CD8-positive, alpha-beta memory T cell (primary cell): Measurements from ENCODE around the gene GFOD1. TPM values are rescaled to one million over a fixed set of nuclear protein-coding genes. Genes with fewer than 3 reads are reported as not detected.

Experiments used
- CTCF ChIA-PET: fragments of 350-600 bp; sonication (Branson Sonifier 250); formaldehyde crosslinking; loops from one replicate; lab custom pipeline; 2021; ENCODE audit warnings: antibody characterized with exemption; lab: Charles Lee
- POLR2A ChIA-PET: fragments of 350-600 bp; sonication (Branson Sonifier 250); formaldehyde crosslinking; loops from one replicate; lab custom pipeline; 2021; ENCODE audit warnings: antibody characterized with exemption; lab: Charles Lee
- DNase-seq, 5 donors: peaks; one replicate each; pipeline versions ENCODE4 v3.0.0 to v3.0.0-alpha.2; 2020 to 2022; ENCODE audit warnings: mixed read lengths in 1 of 5
- H3K27ac ChIP-seq: one replicate; pipeline ENCODE4 v1.7.0; 2013; ENCODE audit warnings: low read depth, mild to moderate bottlenecking, low read length, moderate library complexity
- H3K27me3 ChIP-seq: 2 replicates; pipeline ENCODE4 v1.7.0; 2013; ENCODE audit warnings: low read length, mild to moderate bottlenecking; ENCODE audit not compliant: insufficient read depth, poor library complexity, severe bottlenecking
- H3K36me3 ChIP-seq: 2 replicates; pipeline ENCODE4 v1.7.0; 2013; ENCODE audit warnings: mild to moderate bottlenecking, low read length, moderate library complexity; ENCODE audit not compliant: insufficient read depth
- H3K4me1 ChIP-seq: 2 replicates; pipeline ENCODE4 v1.7.0; 2013; ENCODE audit warnings: mild to moderate bottlenecking, low read length, moderate library complexity; ENCODE audit not compliant: insufficient read depth
- H3K4me3 ChIP-seq: 2 replicates; pipeline ENCODE4 v1.7.0; 2013; ENCODE audit warnings: mild to moderate bottlenecking, low read length
- H3K9me3 ChIP-seq: 2 replicates; pipeline ENCODE4 v1.7.0; 2013; ENCODE audit warnings: mild to moderate bottlenecking, low read length
- H3K27ac Mint-ChIP-seq, 8 donors: one replicate each; pipeline ENCODE4 v1.8.0; 2020 to 2021; ENCODE audit warnings: mixed read lengths in 8 of 8, mild to moderate bottlenecking in 6 of 8, inconsistent platforms in 3 of 8, moderate library complexity in 3 of 8
- H3K27me3 Mint-ChIP-seq, 2 donors: one replicate each; pipeline ENCODE4 v1.8.0; 2020 to 2021; ENCODE audit warnings: mixed read lengths in 2 of 2, mild to moderate bottlenecking in 1 of 2, moderate library complexity in 1 of 2
- H3K36me3 Mint-ChIP-seq, 3 donors: one replicate each; pipeline ENCODE4 v1.8.0; 2020 to 2021; ENCODE audit warnings: mixed read lengths in 3 of 3, inconsistent platforms in 1 of 3, mild to moderate bottlenecking in 1 of 3
- H3K4me1 Mint-ChIP-seq, 3 donors: one replicate each; pipeline ENCODE4 v1.8.0; 2020 to 2021; ENCODE audit warnings: mixed read lengths in 3 of 3, inconsistent platforms in 1 of 3, mild to moderate bottlenecking in 1 of 3
- H3K4me3 Mint-ChIP-seq, 7 donors: one replicate each; pipeline ENCODE4 v1.8.0; 2020 to 2021; ENCODE audit warnings: mixed read lengths in 7 of 7, mild to moderate bottlenecking in 6 of 7, moderate library complexity in 4 of 7, inconsistent platforms in 2 of 7
- H3K9me3 Mint-ChIP-seq, 5 donors: one replicate each; pipeline ENCODE4 v1.8.0; 2020 to 2022; ENCODE audit warnings: mixed read lengths in 5 of 5, mild to moderate bottlenecking in 3 of 5, moderate library complexity in 2 of 5, inconsistent platforms in 1 of 5
- polyA plus RNA-seq: library from polyadenylated mRNA; unstranded; fragments of 300-500 nt; fragmentation: Illumina TruSeq; gene quantifications from one replicate; pipeline ENCODE4 v1.2.3, GENCODE V29; 2021
- total RNA-seq, 2 experiments: library from RNA; stranded (reverse); gene quantifications; one replicate each; pipeline ENCODE4 v1.2.3, GENCODE V29; 2021

The GFOD1 gene
- total and polyA plus RNA-seq, 3 experiments from 2014 or later, result 3.6 to 8.7 (median 8.2) TPM

GRCh38 chr6:13378669-13379590 lies 108.5 kb downstream of the GFOD1 start:
- H3K9me3 Mint-ChIP-seq, result no peaks in the 10 kb centered on the region
- H3K4me1 Mint-ChIP-seq, result peaks cover 26 to 56% (median 46%) of the 10 kb centered on the region in 3 donors
- no peak overlapping the region for H3K4me3 Mint-ChIP-seq
- peak overlapping the region in 3 of 8 donors; percentile 6 to 79 (median 44) for H3K27ac Mint-ChIP-seq
- H3K27me3 ChIP-seq, result no peaks in the 10 kb centered on the region
- H3K36me3 Mint-ChIP-seq, result peaks cover 0 to 2% (median 0%) of the 10 kb centered on the region in 3 donors
- DNase-seq, result no peak
- H3K27me3 Mint-ChIP-seq, result no peaks in the 10 kb centered on the region
- ChIA-PET POLR2A (no interaction called here), CTCF (interaction anchor here (1.5 to 1.6 kb wide), 2 partner anchors 49 to 236 kb away, joined by 3 to 4 read pairs; partner anchors contain the start of gene NOL7)
- no peak overlapping the region for H3K27ac ChIP-seq
- no peaks in the 10 kb centered on the region for H3K9me3 ChIP-seq
- H3K4me1 ChIP-seq, result peaks cover 17% of the 10 kb centered on the region
- H3K36me3 ChIP-seq, result no peaks in the 10 kb centered on the region
- H3K4me3 ChIP-seq, result no peak overlapping the region

- Histone ChIP-seq H3K27ac (no peak overlapping the region), H3K4me1 (peaks cover 10% of the 10 kb centered on the region), H3K36me3 (no peaks in the 10 kb centered on the region), H3K27me3 (no peaks in the 10 kb centered on the region), H3K4me3 (no peak overlapping the region), H3K9me3 (no peaks in the 10 kb centered on the region)
- Mint-ChIP-seq H3K27me3 (peaks cover 0 to 1% of the 10 kb centered on the region in 2 donors), H3K4me3 (no peak overlapping the region), H3K27ac (peak overlapping the region in 3 of 8 donors; percentile 9 to 61 (median 40)), H3K36me3 (peaks cover 0 to 2% (median 0%) of the 10 kb centered on the region in 3 donors), H3K4me1 (peaks cover 18 to 50% (median 41%) of the 10 kb centered on the region in 3 donors), H3K9me3 (no peaks in the 10 kb centered on the region)
- ChIA-PET POLR2A (no interaction called here), CTCF (no interaction called here)
- no peak for DNase-seq
These were observed 110.2 kb downstream of the GFOD1 start for GRCh38 chr6:13377054-13377758.

- Mint-ChIP-seq H3K9me3 (no peaks in the 10 kb centered on the region), H3K4me1 (peaks cover 18 to 43% (median 31%) of the 10 kb centered on the region in 3 donors), H3K27ac (peak overlapping the region; percentile 1 to 89 (median 82)), H3K27me3 (peaks cover 0 to 1% of the 10 kb centered on the region in 2 donors), H3K36me3 (peaks cover 0 to 2% (median 0%) of the 10 kb centered on the region in 3 donors), H3K4me3 (peak overlapping the region in 6 of 7 donors; percentile 21 to 79 (median 60))
- Histone ChIP-seq H3K4me1 (peaks cover 10% of the 10 kb centered on the region), H3K9me3 (no peaks in the 10 kb centered on the region), H3K4me3 (no peak overlapping the region), H3K36me3 (no peaks in the 10 kb centered on the region), H3K27ac (peak overlapping the region; percentile 19), H3K27me3 (no peaks in the 10 kb centered on the region)
- DNase-seq, result peak in 3 of 5 donors; percentile 2 to 67 (median 26)
- ChIA-PET POLR2A (interaction anchor here (0.6 to 1.0 kb wide), 2 partner anchors 8 to 79 kb away, joined by 3 read pairs; no protein-coding TSS in a partner anchor), CTCF (interaction anchor here (1.4 to 1.5 kb wide), 2 partner anchors 10 to 54 kb away, joined by 4 read pairs; no protein-coding TSS in a partner anchor)
These were observed 112.0 kb downstream of the GFOD1 start for GRCh38 chr6:13375360-13375878.

- Histone ChIP-seq H3K4me1 (peaks cover 10% of the 10 kb centered on the region), H3K4me3 (no peak overlapping the region), H3K27ac (no peak overlapping the region), H3K9me3 (no peaks in the 10 kb centered on the region), H3K36me3 (no peaks in the 10 kb centered on the region), H3K27me3 (no peaks in the 10 kb centered on the region)
- ChIA-PET CTCF (interaction anchor here (1.5 kb wide), 1 partner anchor 8 kb away, joined by 4 read pairs; no protein-coding TSS in a partner anchor), POLR2A (no interaction called here)
- Mint-ChIP-seq H3K36me3 (peaks cover 0 to 2% (median 0%) of the 10 kb centered on the region in 3 donors), H3K9me3 (no peaks in the 10 kb centered on the region), H3K4me1 (peaks cover 18 to 40% (median 28%) of the 10 kb centered on the region in 3 donors), H3K4me3 (no peak overlapping the region), H3K27ac (peak overlapping the region in 3 of 8 donors; percentile 30 to 60 (median 32)), H3K27me3 (peaks cover 0 to 1% of the 10 kb centered on the region in 2 donors)
- no peak for DNase-seq
These were observed 113.5 kb downstream of the GFOD1 start for GRCh38 chr6:13373919-13374318.

GRCh38 chr6:13373488-13373886 lies 113.9 kb downstream of the GFOD1 start:
- no peak overlapping the region for H3K4me3 ChIP-seq
- peaks cover 0 to 1% of the 10 kb centered on the region in 2 donors for H3K27me3 Mint-ChIP-seq
- no peak overlapping the region for H3K27ac ChIP-seq
- peaks cover 10% of the 10 kb centered on the region for H3K4me1 ChIP-seq
- H3K36me3 Mint-ChIP-seq, result peaks cover 0 to 2% (median 0%) of the 10 kb centered on the region in 3 donors
- no peaks in the 10 kb centered on the region for H3K36me3 ChIP-seq
- H3K4me1 Mint-ChIP-seq, result peaks cover 18 to 37% (median 28%) of the 10 kb centered on the region in 3 donors
- CTCF ChIA-PET, result no interaction called here
- H3K27me3 ChIP-seq, result no peaks in the 10 kb centered on the region
- H3K9me3 Mint-ChIP-seq, result no peaks in the 10 kb centered on the region
- H3K4me3 Mint-ChIP-seq, result no peak overlapping the region
- H3K9me3 ChIP-seq, result no peaks in the 10 kb centered on the region
- DNase-seq, result no peak
- POLR2A ChIA-PET, result no interaction called here
- H3K27ac Mint-ChIP-seq, result peak overlapping the region in 6 of 8 donors; percentile 3 to 60 (median 31)

- Histone ChIP-seq H3K9me3 (no peaks in the 10 kb centered on the region), H3K4me1 (peaks cover 10% of the 10 kb centered on the region), H3K27ac (no peak overlapping the region), H3K36me3 (no peaks in the 10 kb centered on the region), H3K4me3 (no peak overlapping the region), H3K27me3 (no peaks in the 10 kb centered on the region)
- DNase-seq, result no peak
- Mint-ChIP-seq H3K27me3 (peaks cover 0 to 2% of the 10 kb centered on the region in 2 donors), H3K4me3 (no peak overlapping the region), H3K4me1 (peaks cover 18 to 37% (median 28%) of the 10 kb centered on the region in 3 donors), H3K9me3 (no peaks in the 10 kb centered on the region), H3K36me3 (peaks cover 0 to 2% (median 0%) of the 10 kb centered on the region in 3 donors), H3K27ac (peak overlapping the region in 4 of 8 donors; percentile 4 to 60 (median 38))
- POLR2A ChIA-PET, result interaction anchor here (0.6 kb wide), 1 partner anchor 95 kb away, joined by 3 read pairs; no protein-coding TSS in a partner anchor
- CTCF ChIA-PET, result no interaction called here
These were observed 114.5 kb downstream of the GFOD1 start for GRCh38 chr6:13372688-13373487.

- POLR2A ChIA-PET, result interaction anchor here (0.6 kb wide), 1 partner anchor 94 kb away, joined by 3 read pairs; no protein-coding TSS in a partner anchor
- no peak for DNase-seq
- Mint-ChIP-seq H3K4me3 (no peak overlapping the region), H3K27me3 (peaks cover 0 to 3% of the 10 kb centered on the region in 2 donors), H3K4me1 (peaks cover 18 to 30% (median 28%) of the 10 kb centered on the region in 3 donors), H3K36me3 (peaks cover 0 to 2% (median 0%) of the 10 kb centered on the region in 3 donors), H3K27ac (peak overlapping the region in 1 of 8 donors; percentile 43), H3K9me3 (no peaks in the 10 kb centered on the region)
- Histone ChIP-seq H3K9me3 (no peaks in the 10 kb centered on the region), H3K27ac (no peak overlapping the region), H3K4me1 (peaks cover 10% of the 10 kb centered on the region), H3K27me3 (no peaks in the 10 kb centered on the region), H3K36me3 (no peaks in the 10 kb centered on the region), H3K4me3 (no peak overlapping the region)
- CTCF ChIA-PET, result no interaction called here
These were observed 115.3 kb downstream of the GFOD1 start for GRCh38 chr6:13372076-13372475.
